ENCODE results near the gene ATG7.

ATG7 gene

DNA sequence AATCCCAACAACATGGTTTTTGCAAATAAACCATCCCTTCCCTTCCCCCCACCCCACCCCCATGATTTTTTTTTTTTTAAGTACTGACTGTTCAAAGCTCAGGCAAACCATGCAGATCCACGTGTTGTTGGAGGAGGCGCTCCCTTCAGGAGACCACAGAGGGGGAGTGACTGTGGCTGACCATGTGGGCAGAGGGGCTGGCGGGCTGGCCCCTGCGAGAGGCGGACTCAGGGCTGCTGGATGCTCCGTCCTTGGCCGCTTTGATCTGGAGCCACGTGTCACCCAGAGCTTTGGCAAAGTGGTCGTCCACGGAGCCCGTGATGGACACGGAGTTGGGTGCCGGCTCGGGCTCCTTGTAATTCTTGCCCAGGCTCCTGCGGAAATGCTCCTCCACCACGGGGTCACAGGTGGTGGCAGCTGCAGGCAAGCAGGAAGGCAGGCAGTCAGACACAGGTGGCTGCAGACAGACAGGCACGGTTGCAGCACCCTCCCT lies 286.3 kb downstream of the ATG7 start:
- no peak overlapping the region for H3K4me3 ChIP-seq (ENCODE audit: low read depth, low read length)
- TF ChIP-seq, protein P1, sequence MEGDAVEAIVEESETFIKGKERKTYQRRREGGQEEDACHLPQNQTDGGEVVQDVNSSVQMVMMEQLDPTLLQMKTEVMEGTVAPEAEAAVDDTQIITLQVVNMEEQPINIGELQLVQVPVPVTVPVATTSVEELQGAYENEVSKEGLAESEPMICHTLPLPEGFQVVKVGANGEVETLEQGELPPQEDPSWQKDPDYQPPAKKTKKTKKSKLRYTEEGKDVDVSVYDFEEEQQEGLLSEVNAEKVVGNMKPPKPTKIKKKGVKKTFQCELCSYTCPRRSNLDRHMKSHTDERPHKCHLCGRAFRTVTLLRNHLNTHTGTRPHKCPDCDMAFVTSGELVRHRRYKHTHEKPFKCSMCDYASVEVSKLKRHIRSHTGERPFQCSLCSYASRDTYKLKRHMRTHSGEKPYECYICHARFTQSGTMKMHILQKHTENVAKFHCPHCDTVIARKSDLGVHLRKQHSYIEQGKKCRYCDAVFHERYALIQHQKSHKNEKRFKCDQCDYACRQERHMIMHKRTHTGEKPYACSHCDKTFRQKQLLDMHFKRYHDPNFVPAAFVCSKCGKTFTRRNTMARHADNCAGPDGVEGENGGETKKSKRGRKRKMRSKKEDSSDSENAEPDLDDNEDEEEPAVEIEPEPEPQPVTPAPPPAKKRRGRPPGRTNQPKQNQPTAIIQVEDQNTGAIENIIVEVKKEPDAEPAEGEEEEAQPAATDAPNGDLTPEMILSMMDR (IDR thresholded peaks at IDR 0.05; ENCODE audit: borderline replicate concordance, insufficient read depth, low read depth, low read length), result no peak

DNA sequence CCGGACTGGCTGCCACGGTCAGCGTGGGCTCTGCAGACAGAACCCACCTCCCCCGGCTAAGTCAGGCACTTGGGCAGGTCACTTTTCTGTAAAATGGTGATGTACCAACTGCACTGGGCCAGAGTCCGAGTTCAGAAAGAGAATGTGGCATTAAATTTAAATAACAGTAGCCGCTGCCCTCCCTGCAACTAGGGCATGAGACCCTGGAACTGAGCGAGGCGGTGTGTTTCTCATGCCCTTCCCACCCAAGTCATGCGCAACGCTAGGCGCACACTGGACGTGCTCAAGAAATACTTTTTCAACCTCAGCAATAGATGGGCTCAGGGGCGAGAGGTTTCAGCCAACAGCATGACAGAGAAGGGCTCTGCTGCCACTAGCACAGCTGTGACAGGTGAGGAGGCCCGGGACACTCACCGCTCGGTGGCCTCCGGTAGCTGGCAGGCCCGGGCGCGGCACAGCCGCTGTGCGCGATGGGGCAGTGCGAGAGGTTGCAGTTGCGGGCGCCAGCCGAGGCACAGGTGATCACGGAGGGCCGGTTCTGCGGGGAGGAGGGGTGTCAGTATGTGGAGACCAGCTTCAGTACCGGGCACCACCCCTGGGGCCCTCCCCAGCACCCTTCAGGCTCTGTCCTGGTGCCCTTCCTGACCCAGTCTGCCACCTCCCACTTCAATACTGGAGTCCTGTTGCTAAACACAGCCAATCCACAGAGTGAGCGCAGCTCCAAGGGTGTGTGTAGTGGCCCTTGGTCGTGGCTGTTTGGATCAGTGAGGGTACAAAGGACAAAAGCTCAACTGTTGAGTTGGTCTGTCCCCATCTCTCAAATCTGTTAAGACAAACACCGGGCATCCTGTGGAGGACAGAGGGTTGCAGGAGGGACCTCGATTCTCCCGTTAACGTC lies 287.0 kb downstream of the ATG7 start:
- H3K4me3 ChIP-seq (ENCODE audit: low read depth, low read length), result no peak overlapping the region
- TF ChIP-seq, protein P1 (IDR thresholded peaks at IDR 0.05; ENCODE audit: borderline replicate concordance, insufficient read depth, low read depth, low read length), result no peak

DNA sequence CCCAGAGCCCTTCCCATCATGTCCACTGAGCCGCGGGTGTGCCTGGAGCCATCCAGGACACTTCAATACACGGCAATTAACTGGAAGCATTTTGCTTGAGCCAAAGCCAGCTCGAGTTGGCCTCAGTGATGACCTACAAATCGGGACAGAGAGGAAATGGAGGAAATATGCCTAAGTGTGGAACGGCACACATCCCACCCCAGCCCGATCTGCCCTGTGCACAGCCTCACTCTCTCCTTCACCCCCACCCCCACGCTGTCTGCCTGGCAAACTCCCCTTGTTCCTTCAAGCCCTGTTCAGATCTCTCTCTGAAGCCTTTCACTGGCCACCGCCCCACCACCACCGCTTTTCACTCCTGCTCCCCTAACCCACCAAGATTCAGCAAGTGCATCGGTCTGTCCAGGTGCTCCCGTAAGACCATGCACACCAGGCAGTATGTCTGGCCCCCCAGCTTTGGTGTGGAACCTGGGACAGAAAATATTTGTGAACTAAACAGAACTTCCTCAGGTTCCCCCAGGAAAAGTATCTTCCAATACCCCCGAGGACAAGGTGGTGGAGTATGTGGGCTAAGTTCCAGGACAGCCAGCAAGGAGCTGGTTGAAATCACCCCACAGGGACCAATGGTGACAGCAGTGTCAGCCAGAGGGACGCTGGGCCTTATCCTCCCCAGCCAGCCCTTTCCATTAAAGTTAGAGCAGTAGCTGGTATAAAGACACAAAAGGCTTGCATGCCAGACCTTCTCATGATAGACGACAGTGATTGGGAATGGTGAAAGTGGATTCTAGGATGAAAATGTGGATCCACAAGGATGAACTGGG lies 287.8 kb downstream of the ATG7 start:
- no peak overlapping the region for H3K4me3 ChIP-seq (ENCODE audit: low read depth, low read length)
- TF ChIP-seq, protein P1 (IDR thresholded peaks at IDR 0.05; ENCODE audit: borderline replicate concordance, insufficient read depth, low read depth, low read length), result no peak

DNA sequence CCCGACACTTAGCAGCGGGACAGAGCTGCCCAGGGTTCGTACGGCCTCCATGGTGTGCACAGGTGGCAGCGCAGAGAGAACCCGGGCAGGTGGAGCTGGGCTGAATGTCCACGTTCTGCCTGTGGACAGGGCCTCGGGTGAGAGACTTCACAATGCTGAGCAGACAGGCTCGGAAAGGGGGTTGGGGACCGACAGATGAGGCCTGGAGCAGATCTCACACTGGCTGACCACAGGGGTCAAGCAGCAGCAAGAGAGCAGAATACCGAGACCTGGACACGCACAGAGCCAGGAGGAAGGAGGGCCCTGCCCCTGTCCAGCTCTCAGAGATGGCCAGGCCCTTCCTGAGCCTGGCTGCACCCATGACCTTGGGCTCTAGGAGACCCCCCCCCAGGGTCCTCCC lies 288.5 kb downstream of the ATG7 start:
- TF ChIP-seq, protein P1 (IDR thresholded peaks at IDR 0.05; ENCODE audit: borderline replicate concordance, insufficient read depth, low read depth, low read length), result no peak
- H3K4me3 ChIP-seq (ENCODE audit: low read depth, low read length), result no peak overlapping the region

DNA sequence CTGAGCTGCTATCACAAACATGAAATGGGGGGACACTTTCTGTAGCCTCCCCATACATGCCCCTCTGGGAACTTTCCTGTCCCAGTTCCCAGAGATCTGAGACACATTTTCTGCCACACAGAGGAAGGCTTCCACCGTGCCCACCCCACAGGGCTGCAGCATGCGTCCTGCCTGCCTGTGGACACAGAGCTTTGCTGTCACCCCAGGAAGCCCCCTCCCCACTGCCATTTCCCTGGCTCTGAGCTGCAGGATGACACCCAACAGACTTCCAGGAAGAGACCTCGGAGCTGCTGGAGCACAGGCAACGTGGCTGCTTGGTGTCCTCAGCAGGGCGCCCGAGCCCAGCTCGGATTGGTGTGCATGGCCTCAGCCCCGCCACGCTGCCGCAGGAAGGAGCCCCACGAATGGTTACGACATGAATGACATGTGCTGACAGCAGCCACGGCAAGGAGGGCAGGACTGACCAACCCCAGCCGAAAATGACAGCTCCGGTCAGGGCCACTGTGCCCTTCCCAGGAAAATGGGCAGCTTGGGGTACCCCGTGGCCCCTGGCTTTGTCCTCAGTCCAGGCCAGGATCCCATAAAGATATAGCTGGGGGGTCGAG lies 290.2 kb downstream of the ATG7 start:
- TF ChIP-seq, protein P1 (IDR thresholded peaks at IDR 0.05; ENCODE audit: borderline replicate concordance, insufficient read depth, low read depth, low read length), result no peak
- no peak overlapping the region for H3K4me3 ChIP-seq (ENCODE audit: low read depth, low read length)

DNA sequence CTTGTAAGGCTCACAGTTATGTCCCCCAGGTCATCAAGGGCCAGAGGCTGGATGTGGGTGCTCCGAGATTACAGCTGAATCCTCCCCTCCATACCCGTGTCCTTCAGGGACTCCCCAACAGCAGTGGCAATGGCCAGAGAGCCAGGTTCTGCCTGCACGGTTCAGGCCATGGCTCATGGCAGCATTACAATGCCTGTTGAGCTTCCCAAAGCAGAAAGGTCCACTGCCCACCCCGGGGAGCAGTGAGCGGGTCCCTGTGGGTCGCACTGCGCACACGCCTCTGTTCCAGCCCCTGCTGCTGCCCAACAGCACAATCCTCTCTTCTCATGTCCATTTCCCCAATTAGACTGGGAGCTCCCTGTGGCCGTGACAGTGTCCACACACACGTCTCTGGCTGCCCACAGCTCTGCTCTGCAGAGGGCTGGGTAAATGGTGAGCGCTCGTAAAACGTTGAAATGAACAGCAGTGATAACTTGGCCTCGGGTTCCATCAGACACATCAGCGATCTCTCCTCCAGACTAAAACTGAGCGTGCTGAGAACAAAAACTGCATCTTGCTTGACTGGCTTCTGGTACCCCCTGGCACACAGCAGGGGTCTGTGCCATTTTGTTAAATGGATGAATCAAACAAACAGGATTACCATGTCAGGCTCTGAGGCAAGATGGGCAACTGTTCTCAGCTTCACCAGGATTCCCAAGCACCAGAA lies 291.1 kb downstream of the ATG7 start:
- H3K4me3 ChIP-seq (ENCODE audit: low read depth, low read length), result no peak overlapping the region
- TF ChIP-seq, protein P1 (IDR thresholded peaks at IDR 0.05; ENCODE audit: borderline replicate concordance, insufficient read depth, low read depth, low read length), result no peak
